K562 (cell line): ENCODE data around the gene DAAM1. TPM values are rescaled to one million over a fixed set of nuclear protein-coding genes. Genes with fewer than 3 reads are reported as not detected.

Experiments
- ATAC-seq: fragments of 200-7000 bp; cut with Tn5 transposase; 3 replicates; pipeline ENCODE4 v1.9.1; 2020; ENCODE audit warnings: moderate library complexity
- BruUV-seq: library from RNA; stranded (reverse); fragments of 400-500 nt; replicated peaks from 2 replicates; lab custom pipeline; 2021; lab: Mats Ljungman, UMichigan
- CTCF ChIA-PET: fragments of 300-600 bp; formaldehyde crosslinking; extraction: SDS; loops from one replicate; lab custom pipeline; 2021; ENCODE audit warnings: low intra/inter-chr PET ratio; lab: Yijun Ruan, JAX
- POLR2A ChIA-PET: fragments of 300-600, 350-650 bp; sonication (Branson Sonifier 250); formaldehyde crosslinking; extraction: SDS; loops from one replicate; lab custom pipeline; 2021; ENCODE audit warnings: antibody characterized with exemption, inconsistent platforms; lab: Yijun Ruan, JAX
- DNase-seq, 4 experiments: peaks; one replicate each; pipeline versions ENCODE4 v3.0.0 to v3.0.0-alpha.2; 2011 to 2018; ENCODE audit warnings: low spot score in 3 of 4, mixed read lengths in 3 of 4; ENCODE audit errors: extremely low read depth in 1 of 4
- FAIRE-seq: peaks from 2 replicates; lab custom pipeline; 2011; peaks lifted over from hg19 to GRCh38; lab: Jason Lieb, UNC
- H2AFZ ChIP-seq: 2 replicates; pipeline ENCODE4 v1.6.0; 2011; ENCODE audit warnings: low read depth, low read length, control low read depth, inconsistent platforms
- H3K27ac ChIP-seq: fragments of 200-600 bp; 3 replicates; pipeline ENCODE4 v1.8.0; 2011; ENCODE audit warnings: low read depth, mild to moderate bottlenecking, control low read depth, inconsistent platforms, low read length, moderate library complexity, mixed read lengths; ENCODE audit errors: extremely low read depth
- H3K27me3 ChIP-seq, 2 experiments: fragments of 300-600 bp in 1 of 2; 2 replicates in 1 of 2; 3 replicates in 1 of 2; pipeline versions ENCODE4 v1.6.0 to v1.8.0; 2011; ENCODE audit warnings: inconsistent platforms in 2 of 2, low read length in 2 of 2, mild to moderate bottlenecking in 1 of 2, mixed read lengths in 1 of 2, moderate library complexity in 1 of 2; ENCODE audit not compliant: control insufficient read depth in 2 of 2, insufficient read depth in 2 of 2
- H3K36me3 ChIP-seq: fragments of 300-600 bp; 3 replicates; pipeline ENCODE4 v1.8.0; 2011; ENCODE audit warnings: mild to moderate bottlenecking, low read length, inconsistent platforms; ENCODE audit not compliant: control insufficient read depth, insufficient read depth
- H3K4me1 ChIP-seq, 2 experiments: fragments of 200-600 bp in 1 of 2; replicated peaks in 1 of 2; 2 replicates in 1 of 2; 3 replicates in 1 of 2; pipeline versions ENCODE4 v1.5.1 to v1.8.0; 2011; ENCODE audit warnings: inconsistent platforms in 2 of 2, low read length in 2 of 2, mild to moderate bottlenecking in 1 of 2, mixed read lengths in 1 of 2, moderate library complexity in 1 of 2; ENCODE audit not compliant: control insufficient read depth in 2 of 2, insufficient read depth in 2 of 2
- H3K4me2 ChIP-seq: 2 replicates; pipeline ENCODE4 v1.6.1; 2011; ENCODE audit warnings: low read length, control low read depth, inconsistent platforms, mixed read lengths; ENCODE audit not compliant: insufficient read depth
- H3K4me3 ChIP-seq: fragments of 200-600 bp; sonication (generic), shearing (Covaris generic); 2 replicates; pipeline ENCODE4 v1.5.1; 2016; ENCODE audit warnings: control low read depth, inconsistent platforms
- H3K79me2 ChIP-seq: fragments of 200-600 bp; 3 replicates; pipeline ENCODE4 v1.8.0; 2011; ENCODE audit warnings: low read length, inconsistent platforms; ENCODE audit not compliant: control insufficient read depth, insufficient read depth
- H3K9ac ChIP-seq, 2 experiments: 2 replicates each; pipeline versions ENCODE4 v1.6.0 to v1.6.1; 2011; ENCODE audit warnings: low read depth in 2 of 2, low read length in 2 of 2, control low read depth in 1 of 2, inconsistent platforms in 1 of 2, mild to moderate bottlenecking in 1 of 2, mixed read lengths in 1 of 2; ENCODE audit not compliant: insufficient read depth in 1 of 2
- H3K9me1 ChIP-seq: one replicate; pipeline ENCODE4 v1.6.0; 2011; ENCODE audit warnings: inconsistent platforms, mild to moderate bottlenecking, low read length, moderate library complexity; ENCODE audit not compliant: control insufficient read depth, insufficient read depth
- H3K9me3 ChIP-seq: replicated peaks from 2 replicates; pipeline ENCODE4 v1.5.1; 2011; ENCODE audit warnings: low read depth, low read length, inconsistent platforms; ENCODE audit not compliant: control insufficient read depth, insufficient read depth
- H4K20me1 ChIP-seq: replicated peaks from 2 replicates; pipeline ENCODE4 v1.6.1; 2011; ENCODE audit warnings: low read length, inconsistent platforms, mixed read lengths; ENCODE audit not compliant: control insufficient read depth, insufficient read depth
- BMI1 ChIP-seq: fragments of 150-350 bp; IDR thresholded peaks from 2 replicates; pipeline ENCODE4 v1.6.1; 2014; ENCODE audit warnings: low read length
- CBX2 ChIP-seq: fragments of 200-600 bp; sonication (generic); IDR thresholded peaks from one replicate; pipeline ENCODE4 v1.6.1; 2012; ENCODE audit warnings: mild to moderate bottlenecking, low read length, inconsistent platforms; ENCODE audit not compliant: insufficient read depth, poor library complexity, severe bottlenecking
- COPS2 ChIP-seq: fragments of 450-650 bp; conservative IDR thresholded peaks from 2 replicates; pipeline ENCODE4 v1.6.1; 2016; ENCODE audit warnings: mild to moderate bottlenecking, moderate library complexity
- MBD2 ChIP-seq: sonication (generic); IDR thresholded peaks from 2 replicates; pipeline ENCODE4 v1.6.1; 2016; ENCODE audit warnings: low read depth, borderline replicate concordance
- NCOA4 ChIP-seq: fragments of 450-650 bp; IDR thresholded peaks from 2 replicates; pipeline ENCODE4 v1.6.1; 2018; ENCODE audit warnings: mild to moderate bottlenecking; ENCODE audit not compliant: partially characterized antibody
- NR0B1 ChIP-seq: fragments of 450-650 bp; IDR thresholded peaks from one replicate; pipeline ENCODE4 v1.6.1; 2018; ENCODE audit warnings: mild to moderate bottlenecking, moderate library complexity; ENCODE audit not compliant: partially characterized antibody
- PCBP1 ChIP-seq: fragments of 200-400 bp; formaldehyde crosslinking; IDR thresholded peaks from 2 replicates; pipeline ENCODE4 v1.6.1; 2018; ENCODE audit warnings: mild to moderate bottlenecking, low read depth, low read length; ENCODE audit not compliant: poor library complexity, severe bottlenecking
- PRDM10 ChIP-seq: fragments of 450-650 bp; IDR thresholded peaks from 2 replicates; pipeline ENCODE4 v1.6.1; 2018; ENCODE audit not compliant: partially characterized antibody
- TOE1 ChIP-seq, 2 experiments: fragments of 450-650 bp in 1 of 2; sonication (generic) in 1 of 2; formaldehyde crosslinking in 1 of 2; IDR thresholded peaks; 2 replicates each; pipeline versions ENCODE4 v1.7.1 to v1.8.0; 2016 to 2022; ENCODE audit warnings: borderline replicate concordance in 2 of 2, mild to moderate bottlenecking in 2 of 2, antibody characterized with exemption in 1 of 2, inconsistent platforms in 1 of 2, low read depth in 1 of 2, missing genetic modification reagents in 1 of 2, moderate library complexity in 1 of 2
- ZHX1 ChIP-seq: fragments of 150-350 bp; conservative IDR thresholded peaks from 2 replicates; pipeline ENCODE4 v1.6.1; 2014; ENCODE audit warnings: low read length
- ZZZ3 ChIP-seq: fragments of 450-650 bp; IDR thresholded peaks from 2 replicates; pipeline ENCODE4 v1.6.1; 2016; ENCODE audit warnings: antibody characterized with exemption, mild to moderate bottlenecking, moderate library complexity
- WGBS: fragments of 100-300 bp; shearing (Covaris generic); methylation state at CpG from one replicate; pipeline ENCODE4 v1.1.6; 2016; ENCODE audit warnings: low coverage, mixed read lengths; ENCODE audit not compliant: insufficient coverage; ENCODE audit errors: missing lambda C conversion rate; 5-methylcytosine and 5-hydroxymethylcytosine counted together
- in situ Hi-C: fragments of 300-500 bp; cut with MboI; formaldehyde crosslinking; loops from 4 replicates; pipeline ENCODE4 v1.15.0; 2018; ENCODE audit warnings: inconsistent platforms, mixed read lengths
- intact Hi-C: fragments of 100-400 bp; cut with micrococcal nuclease; formaldehyde crosslinking; loops from 2 replicates; pipeline ENCODE4 v1.14.2; 2022
- polyA plus RNA-seq, 8 experiments: library from polyadenylated mRNA; depleted of rRNA in 4 of 8; stranded (reverse) in 5 of 8; unstranded in 3 of 8; fragments of >200 nt; fragmentation: Nextera tagmentation in 2 of 8; fragmentation: Illumina TruSeq in 1 of 8; extraction: Ambion mirVana in 2 of 8; extraction: Trizol in 1 of 8; gene quantifications; 2 replicates each; pipeline versions ENCODE4 v1.2.1 to v1.2.3, GENCODE V29; 2011 to 2014; ENCODE audit warnings: inconsistent platforms in 1 of 8, missing spikeins in 1 of 8
- total RNA-seq, 7 experiments: library from RNA; depleted of rRNA in 6 of 7; stranded (reverse); fragments of >200 nt in 6 of 7; fragmentation: Illumina TruSeq in 2 of 7; extraction: Trizol in 2 of 7; gene quantifications; 2 replicates each; pipeline versions ENCODE4 v1.2.1 to v1.2.3, GENCODE V29; 2011 to 2021; ENCODE audit warnings: low replicate concordance in 1 of 7

The DAAM1 gene
- total and polyA plus RNA-seq, 9 of the 15 experiments (the other 6 are each of a cell fraction or from before 2014, with no cell fraction given) = 3.6 to 11.6 (median 6.7) TPM

GRCh38 chr14:59140106-59140843 lies 48.2 kb upstream of the DAAM1 start:
- Histone ChIP-seq H3K36me3 (no peaks in the 10 kb centered on the region), H3K27me3 (peaks cover 6 to 10% of the 10 kb centered on the region in 2 experiments; a peak in 4 of 5 replicates), H3K4me3 (no peak overlapping the region), H3K9ac (no peak overlapping the region), H4K20me1 (no peaks in the 10 kb centered on the region), H3K9me1 (no peaks in the 10 kb centered on the region), H2AFZ (no peak overlapping the region), H3K9me3 (no peaks in the 10 kb centered on the region), H3K4me1 (no peaks in the 10 kb centered on the region), H3K4me2 (no peak overlapping the region), H3K79me2 (no peaks in the 10 kb centered on the region), H3K27ac (no peak overlapping the region)
- FAIRE-seq (no peak), ATAC-seq (no peak), DNase-seq (no peak)
- TF ChIP-seq NR0B1 (no peak), MBD2 (no peak), PRDM10 (no peak), CBX2 (no peak), TOE1 (IDR thresholded peaks at IDR 0.05; ENCODE audit: borderline replicate concordance) (no peak), TOE1 (CRISPR knock-in tag; IDR thresholded peaks at IDR 0.05; ENCODE audit: borderline replicate concordance, low read depth) (no peak), NCOA4 (no peak), ZZZ3 (no peak), PCBP1 (no peak), COPS2 (no peak), ZHX1 (no peak), BMI1 (no peak)
- WGBS = 5% methylated on average over 7 of the region's 7 CpGs
- intact Hi-C loops = loop anchor here (10.0 kb wide), 1 partner anchor 165 kb away; no protein-coding TSS in a partner anchor
- ChIA-PET POLR2A (no interaction called here), CTCF (no interaction called here)
- BruUV-seq = no TSS peak
- in situ Hi-C loops = no loop called here
